Ovary (tissue), 9 donors: ENCODE results near the gene SCN2A. TPM values are rescaled to one million over a fixed set of nuclear protein-coding genes. Genes with fewer than 3 reads are reported as not detected.

Experiments
- DNase-seq, 5 donors: peaks; one replicate each; pipeline ENCODE4 v3.0.0-alpha.2; 2019 to 2020
- H3K27ac ChIP-seq, 2 donors: fragments of 200-600 bp; one replicate each; pipeline versions ENCODE4 v1.5.1 to v1.8.0; 2019 to 2022
- H3K27me3 ChIP-seq: fragments of 200-600 bp; one replicate; pipeline ENCODE4 v1.8.0; 2022
- H3K36me3 ChIP-seq: fragments of 200-600 bp; sonication (generic); one replicate; pipeline ENCODE4 v1.5.1; 2019
- H3K4me1 ChIP-seq: one replicate; pipeline ENCODE4 v1.8.1; 2013; ENCODE audit warnings: mild to moderate bottlenecking, moderate library complexity; ENCODE audit not compliant: insufficient read depth
- H3K4me3 ChIP-seq: fragments of 200-600 bp; sonication (generic); one replicate; pipeline ENCODE4 v1.5.1; 2017
- H3K9me3 ChIP-seq, 2 donors: fragments of 200-600 bp in 1 of 2; sonication (generic) in 1 of 2; one replicate each; pipeline versions ENCODE4 v1.5.1 to v1.8.1; 2013 to 2019; ENCODE audit warnings: mild to moderate bottlenecking in 1 of 2, moderate library complexity in 1 of 2
- EP300 ChIP-seq: sonication (generic); formaldehyde crosslinking; IDR thresholded peaks from one replicate; pipeline ENCODE4 v1.6.1; 2017; ENCODE audit warnings: antibody characterized with exemption
- POLR2A ChIP-seq: fragments of 450-650 bp; IDR thresholded peaks from one replicate; pipeline ENCODE4 v1.6.1; 2017; ENCODE audit warnings: antibody characterized with exemption, mild to moderate bottlenecking, moderate library complexity
- WGBS, 3 donors: extraction: QIAGEN DNeasy Blood & Tissue Kit in 1 of 3; methylation state at CpG; one replicate each; pipeline versions ENCODE4 v1.1.5 to v1.1.7; 2013 to 2017; 5-methylcytosine and 5-hydroxymethylcytosine counted together
- intact Hi-C, 4 donors: fragments of 100-400 bp; cut with DNase I; formaldehyde crosslinking; loops; one replicate each; pipeline versions ENCODE4 v1.11.0 to v1.15.1; 2022 to 2023
- polyA plus RNA-seq, 2 donors: library from polyadenylated mRNA; stranded (reverse); fragments of 200-250 nt in 1 of 2; fragments of 350-450 nt in 1 of 2; fragmentation: Illumina TruSeq in 1 of 2; extraction: RNeasy Lipid Tissue Mini Kit (QIAGEN cat#74804) in 1 of 2; gene quantifications; one replicate each; pipeline ENCODE4 v1.2.3, GENCODE V29; 2013 to 2014
- total RNA-seq, 7 donors: library from RNA; depleted of rRNA in 2 of 7; stranded (reverse); fragments of >200 nt in 2 of 7; fragmentation: NEBNext Ultra II Directional in 3 of 7; extraction: Animal tissue kit (Norgen Biotek cat#: 25700) in 3 of 7; gene quantifications; one replicate each; pipeline versions ENCODE4 v1.1.0 to v1.2.4, GENCODE V29; 2016 to 2023
- TF ChIP-seq, protein P1 (sequence below), 3 donors: fragments of 450-650 bp in 2 of 3; fragments of 200-600 bp in 1 of 3; IDR thresholded peaks; one replicate each; pipeline versions ENCODE4 v1.5.1 to v1.8.0; 2016 to 2022; ENCODE audit warnings: antibody characterized with exemption in 3 of 3, mild to moderate bottlenecking in 1 of 3
- donor health status: DM: no; HTN: no; CAD: no; lungs with moderate emphysema.
- donor health status: DM: no; HTN: no; CAD: no.
- donor health status: Bipolar disorder and iron deficiency.
- donor health status: DM: yes; HTN: yes; CAD: no.
- donor health status: DM: no; HTN: no; CAD: no.
- donor health status: DM: yes; HTN: yes; CAD: no.

The SCN2A gene
- total and polyA plus RNA-seq, 9 donors = 0.15 to 1.4 (median 0.61) TPM

DNA sequence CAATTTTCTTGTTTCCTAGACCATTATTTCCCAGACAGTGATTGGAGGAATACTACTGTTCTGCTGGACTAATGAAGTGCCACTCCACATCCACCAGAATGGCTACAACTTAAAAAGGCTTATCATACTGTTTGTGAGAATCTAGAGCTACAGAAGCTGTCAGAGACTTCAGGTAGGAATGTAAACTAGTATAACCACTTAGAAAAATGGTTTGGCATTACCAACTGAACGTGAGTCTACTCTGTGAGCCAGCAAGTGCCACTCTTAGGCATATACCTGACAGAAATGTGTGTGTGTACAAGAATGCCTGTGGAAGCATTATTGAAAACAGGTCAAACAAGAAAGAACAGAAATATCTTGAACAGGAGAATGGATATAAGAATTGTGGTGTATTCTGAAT lies 31.1 kb upstream of the SCN2A start:
- intact Hi-C loops = loop anchor here in 1 of 4 donors (10.0 kb wide), 1 partner anchor 213 kb away; no protein-coding TSS in a partner anchor
- H3K4me1 ChIP-seq = no peaks in the 10 kb centered on the region
- DNase-seq = no peak
- H3K27ac ChIP-seq = no peak overlapping the region
- no peaks in the 10 kb centered on the region for H3K36me3 ChIP-seq
- no peaks in the 10 kb centered on the region for H3K27me3 ChIP-seq
- no peaks in the 10 kb centered on the region for H3K9me3 ChIP-seq
- 64 to 74% (median 67%) methylated on average over 1 of the region's 1 CpG for WGBS, 3 donors
- TF ChIP-seq POLR2A (no peak), EP300 (no peak)
- TF ChIP-seq, protein P1, sequence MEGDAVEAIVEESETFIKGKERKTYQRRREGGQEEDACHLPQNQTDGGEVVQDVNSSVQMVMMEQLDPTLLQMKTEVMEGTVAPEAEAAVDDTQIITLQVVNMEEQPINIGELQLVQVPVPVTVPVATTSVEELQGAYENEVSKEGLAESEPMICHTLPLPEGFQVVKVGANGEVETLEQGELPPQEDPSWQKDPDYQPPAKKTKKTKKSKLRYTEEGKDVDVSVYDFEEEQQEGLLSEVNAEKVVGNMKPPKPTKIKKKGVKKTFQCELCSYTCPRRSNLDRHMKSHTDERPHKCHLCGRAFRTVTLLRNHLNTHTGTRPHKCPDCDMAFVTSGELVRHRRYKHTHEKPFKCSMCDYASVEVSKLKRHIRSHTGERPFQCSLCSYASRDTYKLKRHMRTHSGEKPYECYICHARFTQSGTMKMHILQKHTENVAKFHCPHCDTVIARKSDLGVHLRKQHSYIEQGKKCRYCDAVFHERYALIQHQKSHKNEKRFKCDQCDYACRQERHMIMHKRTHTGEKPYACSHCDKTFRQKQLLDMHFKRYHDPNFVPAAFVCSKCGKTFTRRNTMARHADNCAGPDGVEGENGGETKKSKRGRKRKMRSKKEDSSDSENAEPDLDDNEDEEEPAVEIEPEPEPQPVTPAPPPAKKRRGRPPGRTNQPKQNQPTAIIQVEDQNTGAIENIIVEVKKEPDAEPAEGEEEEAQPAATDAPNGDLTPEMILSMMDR (IDR thresholded peaks at IDR 0.05) = no peak
- H3K4me3 ChIP-seq = no peak overlapping the region

- DNase-seq = no peak
- H3K9me3 ChIP-seq = no peaks in the 10 kb centered on the region
- H3K27ac ChIP-seq = no peak overlapping the region
- TF ChIP-seq EP300 (no peak), POLR2A (no peak)
- TF ChIP-seq, protein P1 (IDR thresholded peaks at IDR 0.05) = no peak
- H3K4me1 ChIP-seq = no peaks in the 10 kb centered on the region
- intact Hi-C loops = no loop called here
- H3K36me3 ChIP-seq = no peaks in the 10 kb centered on the region
- H3K27me3 ChIP-seq = no peaks in the 10 kb centered on the region
- H3K4me3 ChIP-seq = no peak overlapping the region
- WGBS, 3 donors = 36 to 52% (median 45%) methylated on average over 1 of the region's 1 CpG
Observed at GRCh38 chr2:165214093-165214492, 25.1 kb upstream of the SCN2A start.

DNA sequence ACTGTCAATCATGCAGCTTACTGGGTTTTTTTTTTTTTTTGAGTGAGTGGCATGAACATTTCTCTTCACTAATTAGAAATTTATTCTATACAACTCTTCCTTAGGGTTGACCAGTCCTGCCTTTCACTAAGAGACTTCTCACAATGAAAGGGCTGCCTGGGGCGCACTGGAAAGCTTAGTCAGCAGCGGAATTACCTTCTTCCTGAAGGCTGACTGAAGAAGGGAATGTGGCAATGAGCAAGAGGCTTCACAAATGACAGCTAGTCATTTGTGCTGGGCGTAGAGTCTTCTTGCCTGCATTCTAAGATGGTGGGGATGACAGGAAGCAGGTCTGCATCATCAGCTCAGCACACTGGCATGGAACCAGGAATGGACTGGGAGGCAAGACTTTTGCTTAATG lies 19.7 kb upstream of the SCN2A start:
- intact Hi-C loops = no loop called here
- H3K36me3 ChIP-seq = no peaks in the 10 kb centered on the region
- H3K9me3 ChIP-seq = no peaks in the 10 kb centered on the region
- DNase-seq = no peak
- no peaks in the 10 kb centered on the region for H3K4me1 ChIP-seq
- WGBS, 3 donors = 72 to 79% (median 74%) methylated on average over 3 of the region's 3 CpGs
- no peak for TF ChIP-seq POLR2A
- no peak for TF ChIP-seq EP300
- TF ChIP-seq, protein P1 (IDR thresholded peaks at IDR 0.05) = no peak
- H3K27me3 ChIP-seq = no peaks in the 10 kb centered on the region
- H3K4me3 ChIP-seq = no peak overlapping the region
- H3K27ac ChIP-seq = no peak overlapping the region

DNA sequence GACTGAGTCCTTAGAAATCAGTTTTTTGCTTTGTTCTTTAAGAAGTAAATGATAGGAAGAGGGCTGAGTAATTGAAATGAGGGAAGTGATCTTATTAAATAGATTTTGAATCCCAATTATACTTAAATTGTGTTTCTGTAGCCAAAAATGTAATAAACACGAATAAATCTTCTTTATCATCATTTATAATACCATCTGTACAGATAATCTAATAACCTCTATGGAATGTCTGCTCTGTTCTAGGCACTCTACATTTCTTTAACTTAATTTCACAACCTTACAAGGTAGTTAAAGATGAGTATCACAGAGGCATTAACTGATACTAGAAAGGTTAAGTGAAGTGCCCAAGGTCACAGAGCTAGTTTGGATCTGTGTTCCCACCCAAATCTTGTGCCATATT lies 14.3 kb upstream of the SCN2A start:
- Histone ChIP-seq H3K4me3 (no peak overlapping the region), H3K27me3 (no peaks in the 10 kb centered on the region), H3K4me1 (no peaks in the 10 kb centered on the region), H3K9me3 (no peaks in the 10 kb centered on the region), H3K36me3 (no peaks in the 10 kb centered on the region), H3K27ac (no peak overlapping the region)
- intact Hi-C loops = no loop called here
- TF ChIP-seq, protein P1 (IDR thresholded peaks at IDR 0.05) = no peak
- no peak for TF ChIP-seq POLR2A
- no peak for TF ChIP-seq EP300
- 28 to 44% (median 39%) methylated on average over 1 of the region's 1 CpG for WGBS, 3 donors
- no peak for DNase-seq
